Trophoblast cell (in vitro differentiated cells and primary cell): ENCODE data around the gene TMEM263.

Experiments used
- DNase-seq, 2 donors: peaks; one replicate each; pipeline ENCODE4 v3.0.0-alpha.2; 2016
- H2AFZ ChIP-seq: 2 replicates; pipeline ENCODE4 v1.6.1; 2013; ENCODE audit warnings: low read length, moderate library complexity, mild to moderate bottlenecking; ENCODE audit not compliant: insufficient read depth, poor library complexity
- H2AK5ac ChIP-seq: 2 replicates; pipeline ENCODE4 v1.6.1; 2013; ENCODE audit warnings: mild to moderate bottlenecking, low read length
- H2BK120ac ChIP-seq: 2 replicates; pipeline ENCODE4 v1.6.1; 2013; ENCODE audit warnings: low read length, mild to moderate bottlenecking, moderate library complexity; ENCODE audit not compliant: insufficient read depth, poor library complexity
- H2BK12ac ChIP-seq: 2 replicates; pipeline ENCODE4 v1.6.1; 2013; ENCODE audit warnings: mild to moderate bottlenecking, low read length, moderate library complexity
- H2BK5ac ChIP-seq: 2 replicates; pipeline ENCODE4 v1.6.1; 2013; ENCODE audit warnings: low read length, low read depth, moderate library complexity, mild to moderate bottlenecking; ENCODE audit not compliant: poor library complexity
- H3K14ac ChIP-seq: 2 replicates; pipeline ENCODE4 v1.6.1; 2013; ENCODE audit warnings: mild to moderate bottlenecking, low read length
- H3K18ac ChIP-seq: 2 replicates; pipeline ENCODE4 v1.6.1; 2013; ENCODE audit warnings: mild to moderate bottlenecking, low read length
- H3K23ac ChIP-seq: 2 replicates; pipeline ENCODE4 v1.6.1; 2013; ENCODE audit warnings: low read length
- H3K27ac ChIP-seq: 2 replicates; pipeline ENCODE4 v1.5.1; 2013; ENCODE audit warnings: low read depth, mild to moderate bottlenecking, inconsistent platforms, low read length, moderate library complexity
- H3K27me3 ChIP-seq: 2 replicates; pipeline ENCODE4 v1.6.1; 2013; ENCODE audit warnings: inconsistent platforms, mild to moderate bottlenecking, low read length, moderate library complexity; ENCODE audit not compliant: insufficient read depth
- H3K36me3 ChIP-seq, 2 experiments: 1 replicate in 1 of 2; 2 replicates in 1 of 2; pipeline ENCODE4 v1.6.1; 2013; ENCODE audit warnings: low read length in 2 of 2, mild to moderate bottlenecking in 2 of 2, moderate library complexity in 1 of 2; ENCODE audit not compliant: insufficient read depth in 2 of 2, control insufficient read depth in 1 of 2
- H3K4ac ChIP-seq: 2 replicates; pipeline ENCODE4 v1.6.1; 2013; ENCODE audit warnings: low read depth, mild to moderate bottlenecking, low read length, moderate library complexity
- H3K4me1 ChIP-seq, 2 experiments: 1 replicate in 1 of 2; 2 replicates in 1 of 2; pipeline ENCODE4 v1.6.1; 2013; ENCODE audit warnings: low read length in 2 of 2, mild to moderate bottlenecking in 2 of 2, moderate library complexity in 1 of 2; ENCODE audit not compliant: insufficient read depth in 2 of 2, control insufficient read depth in 1 of 2
- H3K4me2 ChIP-seq: 2 replicates; pipeline ENCODE4 v1.6.1; 2013; ENCODE audit warnings: inconsistent platforms, mild to moderate bottlenecking, low read length, moderate library complexity
- H3K4me3 ChIP-seq: 2 replicates; pipeline ENCODE4 v1.5.1; 2013; ENCODE audit warnings: mild to moderate bottlenecking, low read depth, low read length, inconsistent platforms
- H3K79me1 ChIP-seq: one replicate; pipeline ENCODE4 v1.6.1; 2013; ENCODE audit warnings: low read length
- H3K79me2 ChIP-seq: 2 replicates; pipeline ENCODE4 v1.6.1; 2013; ENCODE audit warnings: low read length, mild to moderate bottlenecking; ENCODE audit not compliant: control insufficient read depth, insufficient read depth, poor library complexity
- H3K9ac ChIP-seq: 2 replicates; pipeline ENCODE4 v1.6.1; 2013; ENCODE audit warnings: mild to moderate bottlenecking, low read length
- H3K9me3 ChIP-seq: 2 replicates; pipeline ENCODE4 v1.6.1; 2013; ENCODE audit warnings: low read depth, mild to moderate bottlenecking, control low read depth, inconsistent platforms, low read length; ENCODE audit not compliant: insufficient read depth
- H4K12ac ChIP-seq: 2 replicates; pipeline ENCODE4 v1.6.1; 2013; ENCODE audit warnings: low read depth, mild to moderate bottlenecking, low read length, moderate library complexity
- H4K8ac ChIP-seq: 2 replicates; pipeline ENCODE4 v1.6.1; 2013; ENCODE audit warnings: low read depth, mild to moderate bottlenecking, low read length, moderate library complexity
- H4K91ac ChIP-seq: one replicate; pipeline ENCODE4 v1.6.1; 2013; ENCODE audit warnings: low read depth, mild to moderate bottlenecking, low read length, moderate library complexity
- WGBS: extraction: QIAGEN DNeasy Blood & Tissue Kit; methylation state at CpG from one replicate; pipeline ENCODE4 v1.1.7; 2013; ENCODE audit warnings: missing lambda C conversion rate; ENCODE audit not compliant: insufficient read length, insufficient coverage; ENCODE audit errors: extremely low coverage; 5-methylcytosine and 5-hydroxymethylcytosine counted together

The TMEM263 gene

DNA sequence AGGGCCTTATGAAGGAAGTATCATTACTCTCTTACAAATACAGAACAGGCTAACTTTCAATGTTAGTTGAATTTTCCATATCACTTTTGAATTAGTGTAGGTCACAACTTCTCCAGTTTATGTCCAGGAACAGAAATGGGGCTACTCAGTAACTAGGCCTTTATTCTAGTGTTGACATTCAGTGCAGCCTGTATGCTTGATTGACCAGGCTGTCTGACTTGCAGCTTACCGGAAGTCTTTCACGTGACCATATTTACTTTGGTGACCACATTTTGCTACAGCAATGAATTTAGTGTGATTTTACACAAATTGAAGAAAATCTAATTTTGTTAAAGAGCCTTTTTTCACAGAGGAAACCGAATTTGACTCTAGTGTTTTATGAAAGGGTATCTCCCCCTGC is 18.8 kb downstream of the TMEM263 start:
- no peak overlapping the region for H2AK5ac ChIP-seq

DNA sequence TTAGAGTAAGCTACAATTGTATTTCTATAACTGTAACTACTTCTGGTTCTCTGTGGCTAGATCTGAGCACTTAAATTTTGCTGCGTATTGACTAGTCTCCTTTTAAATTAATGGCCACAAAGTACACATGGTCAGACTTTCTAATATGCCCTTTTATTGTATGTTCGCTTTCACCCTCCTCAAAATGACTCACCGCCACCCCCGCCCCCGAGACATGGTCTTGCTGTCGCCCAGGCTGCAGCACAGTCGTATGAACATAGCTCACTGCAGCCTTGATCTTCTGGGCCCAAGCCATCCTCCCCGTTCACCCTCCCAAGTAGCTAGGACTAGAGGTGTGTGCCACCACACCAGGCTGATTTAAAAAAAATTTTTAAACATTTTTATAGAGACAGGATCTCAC is 19.4 kb downstream of the TMEM263 start:
- H3K27me3 ChIP-seq = no peaks in the 10 kb centered on the region
- no peak overlapping the region for H3K18ac ChIP-seq
- no peak overlapping the region for H3K27ac ChIP-seq
- no peak overlapping the region for H3K23ac ChIP-seq
- H3K79me2 ChIP-seq = no peaks in the 10 kb centered on the region
- no peak overlapping the region for H2AFZ ChIP-seq
- DNase-seq = no peak
- H3K9me3 ChIP-seq = no peaks in the 10 kb centered on the region
- WGBS = no CpG with 5 or more reads among the region's 8 CpGs
- no peak overlapping the region for H3K4ac ChIP-seq
- no peak overlapping the region for H4K12ac ChIP-seq
- no peak overlapping the region for H4K8ac ChIP-seq
- H2BK12ac ChIP-seq = no peak overlapping the region
- no peak overlapping the region for H2AK5ac ChIP-seq
- no peaks in the 10 kb centered on the region for H3K4me1 ChIP-seq
- no peak overlapping the region for H2BK5ac ChIP-seq
- H3K36me3 ChIP-seq = peaks cover 3 to 9% of the 10 kb centered on the region in 2 experiments
- no peak overlapping the region for H3K4me2 ChIP-seq
- no peak overlapping the region for H4K91ac ChIP-seq
- H3K9ac ChIP-seq = no peak overlapping the region
- no peak overlapping the region for H2BK120ac ChIP-seq
- H3K14ac ChIP-seq = no peak overlapping the region
- no peak overlapping the region for H3K4me3 ChIP-seq
- no peaks in the 10 kb centered on the region for H3K79me1 ChIP-seq

More for the DNA sequence above, 18.8 kb downstream of the TMEM263 start:
- DNase-seq = no peak
- Histone ChIP-seq H3K4me3 (no peak overlapping the region), H2AFZ (no peak overlapping the region), H2BK12ac (no peak overlapping the region), H4K91ac (no peak overlapping the region), H3K27ac (no peak overlapping the region), H3K9me3 (no peaks in the 10 kb centered on the region), H2BK120ac (no peak overlapping the region), H3K79me2 (no peaks in the 10 kb centered on the region), H3K27me3 (no peaks in the 10 kb centered on the region), H3K36me3 (peaks cover 3 to 9% of the 10 kb centered on the region in 2 experiments), H3K4me1 (no peaks in the 10 kb centered on the region), H2BK5ac (no peak overlapping the region), H3K23ac (no peak overlapping the region), H3K18ac (no peak overlapping the region), H4K12ac (no peak overlapping the region), H3K4me2 (no peak overlapping the region), H3K79me1 (no peaks in the 10 kb centered on the region), H4K8ac (no peak overlapping the region), H3K9ac (no peak overlapping the region), H3K4ac (no peak overlapping the region), H3K14ac (no peak overlapping the region)
- WGBS = no CpG with 5 or more reads among the region's 3 CpGs

DNA sequence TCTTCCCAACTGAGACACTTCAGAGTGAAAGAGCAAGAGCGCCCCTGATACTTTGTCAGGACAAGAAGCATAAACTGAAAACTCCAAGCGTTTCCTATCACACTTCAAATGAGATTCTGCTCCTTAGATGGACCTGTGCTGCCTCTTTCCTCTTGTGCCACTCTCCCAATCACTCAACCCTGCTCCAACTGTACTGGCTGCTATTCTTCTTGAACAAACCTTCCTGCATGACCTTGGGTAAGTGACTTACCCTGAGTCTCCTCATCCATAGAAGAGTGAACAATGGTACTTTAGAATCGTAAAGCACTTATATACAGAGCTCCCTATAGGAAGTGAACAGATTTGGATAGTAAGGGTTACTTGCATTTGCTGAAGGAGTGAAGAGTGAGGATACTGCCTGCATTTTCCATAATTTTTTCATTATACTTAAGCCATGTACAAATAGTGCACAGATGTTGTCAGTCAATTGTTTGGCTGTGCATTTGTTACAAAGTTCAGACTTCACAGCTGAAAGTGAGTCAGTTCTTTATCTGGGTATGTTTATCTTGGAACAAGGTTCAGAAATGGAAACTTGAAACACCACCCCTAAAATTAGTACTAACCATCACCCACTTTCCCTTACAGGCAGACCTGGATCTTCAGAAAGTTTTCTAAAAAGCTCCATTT is 20.4 kb downstream of the TMEM263 start:
- DNase-seq = no peak
- Histone ChIP-seq H3K79me2 (no peaks in the 10 kb centered on the region), H2AFZ (no peak overlapping the region), H3K4me1 (no peaks in the 10 kb centered on the region), H3K27ac (no peak overlapping the region), H3K18ac (no peak overlapping the region), H4K8ac (no peak overlapping the region), H3K79me1 (no peaks in the 10 kb centered on the region), H3K9me3 (no peaks in the 10 kb centered on the region), H2BK12ac (no peak overlapping the region), H4K91ac (no peak overlapping the region), H4K12ac (no peak overlapping the region), H3K4me2 (no peak overlapping the region), H3K36me3 (peaks cover under 1 to 5% of the 10 kb centered on the region in 2 experiments), H3K23ac (no peak overlapping the region), H2AK5ac (no peak overlapping the region), H2BK120ac (no peak overlapping the region), H3K4me3 (no peak overlapping the region), H3K9ac (no peak overlapping the region), H3K4ac (no peak overlapping the region), H3K27me3 (no peaks in the 10 kb centered on the region), H3K14ac (no peak overlapping the region), H2BK5ac (no peak overlapping the region)
- no CpG with 5 or more reads among the region's 3 CpGs for WGBS

DNA sequence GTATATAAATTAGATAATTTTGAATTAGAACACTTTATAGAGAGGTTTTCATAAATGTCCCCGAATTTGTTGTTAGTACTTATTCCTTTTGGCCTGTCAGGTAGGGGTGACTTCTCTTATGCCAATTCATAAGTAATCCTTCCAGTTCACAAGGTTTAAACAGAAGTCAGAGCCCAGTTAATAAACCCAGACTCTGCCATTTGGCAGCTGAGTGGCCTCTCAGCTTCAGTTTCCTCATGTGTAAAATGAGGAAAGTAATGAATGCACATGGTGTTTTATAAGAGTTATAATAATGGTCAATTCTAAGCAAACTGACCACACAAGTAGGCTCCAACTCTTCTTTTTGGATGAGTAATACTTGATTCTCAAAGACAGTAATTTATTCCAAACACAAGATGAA is 21.0 kb downstream of the TMEM263 start:
- no peak overlapping the region for H2AFZ ChIP-seq
- H3K79me1 ChIP-seq = no peaks in the 10 kb centered on the region
- no peak overlapping the region for H3K9ac ChIP-seq
- H3K4me2 ChIP-seq = no peak overlapping the region
- H4K12ac ChIP-seq = no peak overlapping the region
- no peak overlapping the region for H3K27ac ChIP-seq
- WGBS = no CpG with 5 or more reads among the region's 1 CpG
- no peak overlapping the region for H2AK5ac ChIP-seq
- H3K14ac ChIP-seq = no peak overlapping the region
- DNase-seq = no peak
- H3K4me1 ChIP-seq = no peaks in the 10 kb centered on the region
- no peak overlapping the region for H3K18ac ChIP-seq
- H3K27me3 ChIP-seq = no peaks in the 10 kb centered on the region
- H3K36me3 ChIP-seq = peaks cover 0 to 3% of the 10 kb centered on the region in 2 experiments
- H2BK120ac ChIP-seq = no peak overlapping the region
- no peak overlapping the region for H3K4me3 ChIP-seq
- no peak overlapping the region for H4K8ac ChIP-seq
- H3K9me3 ChIP-seq = no peaks in the 10 kb centered on the region
- no peak overlapping the region for H3K23ac ChIP-seq
- H3K79me2 ChIP-seq = no peaks in the 10 kb centered on the region
- H3K4ac ChIP-seq = no peak overlapping the region
- H2BK12ac ChIP-seq = no peak overlapping the region
- H2BK5ac ChIP-seq = no peak overlapping the region
- no peak overlapping the region for H4K91ac ChIP-seq
